HG02798 (cell line): ENCODE measurements around the gene ADAMTS3.

ENCODE experiments used
- ATAC-seq: cut with Tn5 transposase; IDR thresholded peaks from one replicate; pipeline ENCODE4 v1.9.1; 2021; ENCODE audit warnings: mild to moderate bottlenecking; ENCODE audit not compliant: unreplicated experiment, poor library complexity

Gene ADAMTS3

GRCh38 chr4:72568959-72569718 lies at the start of gene ADAMTS3:
Gene ADAMTS3, minus strand, starts transcription at chr4:72569221. Its CDS starts 459 bp downstream, at chr4:72568762.
- ATAC-seq, result no peak

- ATAC-seq, result no peak
These were observed 44.9 kb upstream of the ADAMTS3 start for GRCh38 chr4:72613959-72614358.

- ATAC-seq, result no peak
These were observed 37.7 kb upstream of the ADAMTS3 start for GRCh38 chr4:72606751-72607150.

GRCh38 chr4:72604324-72604723 lies 35.3 kb upstream of the ADAMTS3 start:
- no peak for ATAC-seq

GRCh38 chr4:72602396-72603376 lies 33.7 kb upstream of the ADAMTS3 start:
- no peak for ATAC-seq

GRCh38 chr4:72591547-72592454 lies 22.8 kb upstream of the ADAMTS3 start:
- ATAC-seq, result no peak

GRCh38 chr4:72587334-72587733 lies 18.3 kb upstream of the ADAMTS3 start:
- ATAC-seq, result no peak

GRCh38 chr4:72582853-72583252 lies 13.8 kb upstream of the ADAMTS3 start:
- ATAC-seq, result no peak

GRCh38 chr4:72577211-72577610 lies 8.2 kb upstream of the ADAMTS3 start:
- no peak for ATAC-seq

GRCh38 chr4:72571337-72571736 lies 2.3 kb upstream of the ADAMTS3 start:
- ATAC-seq, result no peak

- ATAC-seq, result no peak
These were observed 756 bp upstream of the ADAMTS3 start for GRCh38 chr4:72569719-72570235.

- no peak for ATAC-seq
These were observed 973 bp downstream of the ADAMTS3 start for GRCh38 chr4:72567821-72568675.

- ATAC-seq, result no peak
These were observed 2.0 kb downstream of the ADAMTS3 start for GRCh38 chr4:72567036-72567435.

GRCh38 chr4:72566464-72566972 lies 2.5 kb downstream of the ADAMTS3 start:
- no peak for ATAC-seq

- no peak for ATAC-seq
These were observed 4.2 kb downstream of the ADAMTS3 start for GRCh38 chr4:72564789-72565188.

GRCh38 chr4:72564184-72564583 lies 4.8 kb downstream of the ADAMTS3 start:
- no peak for ATAC-seq

GRCh38 chr4:72558655-72559054 lies 10.4 kb downstream of the ADAMTS3 start:
- no peak for ATAC-seq

GRCh38 chr4:72557021-72557420 lies 12.0 kb downstream of the ADAMTS3 start:
- ATAC-seq, result no peak

GRCh38 chr4:72555377-72555831 lies 13.6 kb downstream of the ADAMTS3 start:
- ATAC-seq, result no peak
